HepG2 (cell line): ENCODE results near the gene EXOC3. TPM values are rescaled to one million over a fixed set of nuclear protein-coding genes. Genes with fewer than 3 reads are reported as not detected.

ENCODE experiments used
- ATAC-seq: fragments of 200-7000 bp; cut with Tn5 transposase; 3 replicates; pipeline ENCODE4 v1.9.1; 2020; ENCODE audit warnings: mild to moderate bottlenecking, moderate library complexity
- BruUV-seq: library from RNA; stranded (reverse); fragments of 400-500 nt; replicated peaks from 2 replicates; lab custom pipeline; 2021; lab: Mats Ljungman, UMichigan
- CTCF ChIA-PET: fragments of 300-600 bp; formaldehyde crosslinking; extraction: SDS; loops from one replicate; lab custom pipeline; 2021; ENCODE audit warnings: low total read pairs, inconsistent platforms, low intra/inter-chr PET ratio; lab: Yijun Ruan, JAX
- POLR2A ChIA-PET: fragments of 350-600 bp; sonication (Branson Sonifier 250); formaldehyde crosslinking; loops from one replicate; lab custom pipeline; 2020; ENCODE audit warnings: antibody characterized with exemption, inconsistent platforms; lab: Yijun Ruan, JAX
- DNase-seq: peaks from one replicate; pipeline ENCODE4 v3.0.0-alpha.2; 2015; ENCODE audit warnings: low spot score
- FAIRE-seq: peaks from 3 replicates; lab custom pipeline; 2011; peaks lifted over from hg19 to GRCh38; lab: Jason Lieb, UNC
- H2AFZ ChIP-seq: one replicate; pipeline ENCODE4 v1.6.1; 2011; ENCODE audit warnings: low read length, inconsistent platforms
- H3K27ac ChIP-seq: fragments of 300-600 bp; 3 replicates; pipeline ENCODE4 v1.8.0; 2011; ENCODE audit warnings: mixed run types, mild to moderate bottlenecking, mixed read lengths, low read length, inconsistent platforms; ENCODE audit not compliant: insufficient read depth; ENCODE audit errors: extremely low read length
- H3K27me3 ChIP-seq, 2 experiments: fragments of 200-600 bp in 1 of 2; 2 replicates in 1 of 2; 3 replicates in 1 of 2; pipeline versions ENCODE4 v1.6.0 to v1.8.0; 2011; ENCODE audit warnings: low read length in 2 of 2, mild to moderate bottlenecking in 2 of 2, moderate library complexity in 2 of 2, inconsistent platforms in 1 of 2; ENCODE audit not compliant: insufficient read depth in 2 of 2, control insufficient read depth in 1 of 2
- H3K36me3 ChIP-seq, 2 experiments: fragments of 200-600 bp in 1 of 2; replicated peaks in 1 of 2; 2 replicates in 1 of 2; 3 replicates in 1 of 2; pipeline versions ENCODE4 v1.5.1 to v1.8.0; 2011; ENCODE audit warnings: low read length in 2 of 2, inconsistent platforms in 1 of 2; ENCODE audit not compliant: insufficient read depth in 2 of 2, control insufficient read depth in 1 of 2
- H3K4me1 ChIP-seq: 2 replicates; pipeline ENCODE4 v1.5.1; 2012; ENCODE audit warnings: low read length, inconsistent platforms; ENCODE audit not compliant: insufficient read depth
- H3K4me2 ChIP-seq: 2 replicates; pipeline ENCODE4 v1.6.0; 2011; ENCODE audit warnings: low read depth, low read length, inconsistent platforms
- H3K4me3 ChIP-seq, 3 experiments: fragments of 200-600 bp in 1 of 3; sonication (generic), shearing (Covaris generic) in 1 of 3; replicated peaks in 1 of 3; 2 replicates each; pipeline ENCODE4 v1.5.1; 2011 to 2016; ENCODE audit warnings: low read length in 3 of 3, inconsistent platforms in 2 of 3, low read depth in 2 of 3, mild to moderate bottlenecking in 2 of 3, control low read depth in 1 of 3, mixed read lengths in 1 of 3; ENCODE audit not compliant: insufficient read depth in 1 of 3
- H3K79me2 ChIP-seq: one replicate; pipeline ENCODE4 v1.6.1; 2011; ENCODE audit warnings: low read length, inconsistent platforms; ENCODE audit not compliant: insufficient read depth
- H3K9ac ChIP-seq: 2 replicates; pipeline ENCODE4 v1.6.0; 2011; ENCODE audit warnings: mild to moderate bottlenecking, low read depth, low read length, inconsistent platforms; ENCODE audit not compliant: insufficient read depth
- H3K9me3 ChIP-seq: 2 replicates; pipeline ENCODE4 v1.5.1; 2012; ENCODE audit warnings: mild to moderate bottlenecking, low read length
- H4K20me1 ChIP-seq: 2 replicates; pipeline ENCODE4 v1.6.0; 2011; ENCODE audit warnings: inconsistent platforms, mild to moderate bottlenecking, low read length, moderate library complexity; ENCODE audit not compliant: insufficient read depth
- CHCHD3 ChIP-seq: sonication (generic); formaldehyde crosslinking; IDR thresholded peaks from 2 replicates; pipeline ENCODE4 v1.8.0; 2022; ENCODE audit warnings: mild to moderate bottlenecking, missing genetic modification reagents, moderate library complexity
- KAT8 ChIP-seq: IDR thresholded peaks from 2 replicates; pipeline ENCODE4 v1.6.1; 2016; ENCODE audit warnings: missing genetic modification reagents, missing compliant biosample characterization
- NFAT5 ChIP-seq: sonication (generic); formaldehyde crosslinking; IDR thresholded peaks from 2 replicates; pipeline ENCODE4 v1.4.0; 2020; ENCODE audit warnings: missing genetic modification reagents
- RFXANK ChIP-seq: IDR thresholded peaks from 2 replicates; pipeline ENCODE4 v1.6.1; 2016
- RNF2 ChIP-seq: fragments of 450-650 bp; conservative IDR thresholded peaks from 2 replicates; pipeline ENCODE4 v1.6.1; 2016; ENCODE audit warnings: low read depth
- WGBS: methylation state at CpG from one replicate; pipeline ENCODE4 v1.1.6; 2017; ENCODE audit warnings: low lambda C conversion rate; 5-methylcytosine and 5-hydroxymethylcytosine counted together
- in situ Hi-C: cut with HindIII; loops from 2 replicates; pipeline ENCODE4 v1.10.0; 2017; ENCODE audit warnings: low pct_unique_long_range_greater_than_20kb; ENCODE audit not compliant: extremely low pct_ligation_motif_present
- intact Hi-C: fragments of 100-400 bp; cut with micrococcal nuclease; formaldehyde crosslinking; loops from one replicate; pipeline ENCODE4 v1.10.0; 2022; ENCODE audit not compliant: unreplicated experiment
- polyA plus RNA-seq, 8 experiments: library from polyadenylated mRNA; depleted of rRNA in 3 of 8; stranded (reverse) in 7 of 8; unstranded in 1 of 8; fragments of >200 nt; fragmentation: Illumina TruSeq in 4 of 8; extraction: Trizol in 4 of 8; gene quantifications; 2 replicates each; pipeline versions ENCODE4 v1.2.1 to v1.2.3, GENCODE V29; 2011 to 2016; ENCODE audit warnings: low read depth in 4 of 8, missing spikeins in 1 of 8, mixed read lengths in 1 of 8; ENCODE audit not compliant: insufficient read depth in 1 of 8
- total RNA-seq, 5 experiments: library from RNA; depleted of rRNA; stranded (reverse); fragments of >200 nt; fragmentation: Illumina TruSeq; extraction: Trizol; gene quantifications; 2 replicates each; pipeline ENCODE4 v1.2.3, GENCODE V29; 2016; ENCODE audit warnings: low read depth in 1 of 5
- TF ChIP-seq, protein P1 (sequence below): sonication (generic); formaldehyde crosslinking; IDR thresholded peaks from 2 replicates; pipeline ENCODE4 v1.4.0; 2020; ENCODE audit warnings: missing genetic modification reagents

EXOC3 gene
- total and polyA plus RNA-seq, 2 of the 13 experiments (the other 11 are each of a cell fraction or from before 2014, with no cell fraction given), result 9.2 to 20.5 TPM

- no peak overlapping the region; a peak in 1 of 6 replicates for H3K4me3 ChIP-seq
- no peaks in the 10 kb centered on the region for H3K79me2 ChIP-seq
- H3K36me3 ChIP-seq, result no peaks in the 10 kb centered on the region
- intact Hi-C loops, result no loop called here
- H3K4me1 ChIP-seq, result peaks cover 12% of the 10 kb centered on the region
- TF ChIP-seq CHCHD3 (CRISPR knock-in tag) (no peak), RNF2 (0 out of 2 replicates have a peak, but pooled peaks have one; percentile 16), RFXANK (CRISPR knock-in tag) (no peak), NFAT5 (no peak), KAT8 (CRISPR knock-in tag) (no peak)
- TF ChIP-seq, protein P1, sequence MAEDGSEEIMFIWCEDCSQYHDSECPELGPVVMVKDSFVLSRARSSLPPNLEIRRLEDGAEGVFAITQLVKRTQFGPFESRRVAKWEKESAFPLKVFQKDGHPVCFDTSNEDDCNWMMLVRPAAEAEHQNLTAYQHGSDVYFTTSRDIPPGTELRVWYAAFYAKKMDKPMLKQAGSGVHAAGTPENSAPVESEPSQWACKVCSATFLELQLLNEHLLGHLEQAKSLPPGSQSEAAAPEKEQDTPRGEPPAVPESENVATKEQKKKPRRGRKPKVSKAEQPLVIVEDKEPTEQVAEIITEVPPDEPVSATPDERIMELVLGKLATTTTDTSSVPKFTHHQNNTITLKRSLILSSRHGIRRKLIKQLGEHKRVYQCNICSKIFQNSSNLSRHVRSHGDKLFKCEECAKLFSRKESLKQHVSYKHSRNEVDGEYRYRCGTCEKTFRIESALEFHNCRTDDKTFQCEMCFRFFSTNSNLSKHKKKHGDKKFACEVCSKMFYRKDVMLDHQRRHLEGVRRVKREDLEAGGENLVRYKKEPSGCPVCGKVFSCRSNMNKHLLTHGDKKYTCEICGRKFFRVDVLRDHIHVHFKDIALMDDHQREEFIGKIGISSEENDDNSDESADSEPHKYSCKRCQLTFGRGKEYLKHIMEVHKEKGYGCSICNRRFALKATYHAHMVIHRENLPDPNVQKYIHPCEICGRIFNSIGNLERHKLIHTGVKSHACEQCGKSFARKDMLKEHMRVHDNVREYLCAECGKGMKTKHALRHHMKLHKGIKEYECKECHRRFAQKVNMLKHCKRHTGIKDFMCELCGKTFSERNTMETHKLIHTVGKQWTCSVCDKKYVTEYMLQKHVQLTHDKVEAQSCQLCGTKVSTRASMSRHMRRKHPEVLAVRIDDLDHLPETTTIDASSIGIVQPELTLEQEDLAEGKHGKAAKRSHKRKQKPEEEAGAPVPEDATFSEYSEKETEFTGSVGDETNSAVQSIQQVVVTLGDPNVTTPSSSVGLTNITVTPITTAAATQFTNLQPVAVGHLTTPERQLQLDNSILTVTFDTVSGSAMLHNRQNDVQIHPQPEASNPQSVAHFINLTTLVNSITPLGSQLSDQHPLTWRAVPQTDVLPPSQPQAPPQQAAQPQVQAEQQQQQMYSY (CRISPR knock-in tag), result no peak
- no peaks in the 10 kb centered on the region for H4K20me1 ChIP-seq
- H3K27me3 ChIP-seq, result peaks cover 0 to 2% of the 10 kb centered on the region in 2 experiments; a peak in 2 of 5 replicates
- H2AFZ ChIP-seq, result no peak overlapping the region
- no TSS peak for BruUV-seq
- H3K9ac ChIP-seq, result peak overlapping the region; percentile 17; the same call in 1 of the 2 replicates
- CTCF ChIA-PET, result no interaction called here
- ATAC-seq, result no peak
- no peak for DNase-seq
- H3K9me3 ChIP-seq, result no peaks in the 10 kb centered on the region
- H3K4me2 ChIP-seq, result peak overlapping the region; percentile 57
- FAIRE-seq, result no peak
- in situ Hi-C loops, result no loop called here
- no peak overlapping the region for H3K27ac ChIP-seq
- WGBS, result 53% methylated on average over 21 of the region's 26 CpGs
- POLR2A ChIA-PET, result no interaction called here
Observed at GRCh38 chr5:400282-401145, 42.5 kb upstream of the EXOC3 start.
